Adrenal gland (tissue), 5 donors: Measurements from ENCODE around the gene TOP3B.

ENCODE experiments used
- CTCF ChIP-seq, 6 experiments: fragments of 450-650 bp in 4 of 6; fragments of 200-600 bp in 2 of 6; sonication (generic) in 1 of 6; IDR thresholded peaks; 1 replicate in 5 of 6; 2 replicates in 1 of 6; pipeline versions ENCODE4 v1.5.1 to v1.8.0; 2016 to 2021; ENCODE audit warnings: antibody characterized with exemption in 6 of 6, mild to moderate bottlenecking in 2 of 6, moderate library complexity in 1 of 6
- POLR2A ChIP-seq, 2 donors: fragments of 450-650 bp; IDR thresholded peaks; one replicate each; pipeline ENCODE4 v1.6.1; 2017; ENCODE audit warnings: antibody characterized with exemption in 2 of 2, mild to moderate bottlenecking in 2 of 2, moderate library complexity in 1 of 2
- donor health status: DM: no; HTN: no; CAD: no.

DNA sequence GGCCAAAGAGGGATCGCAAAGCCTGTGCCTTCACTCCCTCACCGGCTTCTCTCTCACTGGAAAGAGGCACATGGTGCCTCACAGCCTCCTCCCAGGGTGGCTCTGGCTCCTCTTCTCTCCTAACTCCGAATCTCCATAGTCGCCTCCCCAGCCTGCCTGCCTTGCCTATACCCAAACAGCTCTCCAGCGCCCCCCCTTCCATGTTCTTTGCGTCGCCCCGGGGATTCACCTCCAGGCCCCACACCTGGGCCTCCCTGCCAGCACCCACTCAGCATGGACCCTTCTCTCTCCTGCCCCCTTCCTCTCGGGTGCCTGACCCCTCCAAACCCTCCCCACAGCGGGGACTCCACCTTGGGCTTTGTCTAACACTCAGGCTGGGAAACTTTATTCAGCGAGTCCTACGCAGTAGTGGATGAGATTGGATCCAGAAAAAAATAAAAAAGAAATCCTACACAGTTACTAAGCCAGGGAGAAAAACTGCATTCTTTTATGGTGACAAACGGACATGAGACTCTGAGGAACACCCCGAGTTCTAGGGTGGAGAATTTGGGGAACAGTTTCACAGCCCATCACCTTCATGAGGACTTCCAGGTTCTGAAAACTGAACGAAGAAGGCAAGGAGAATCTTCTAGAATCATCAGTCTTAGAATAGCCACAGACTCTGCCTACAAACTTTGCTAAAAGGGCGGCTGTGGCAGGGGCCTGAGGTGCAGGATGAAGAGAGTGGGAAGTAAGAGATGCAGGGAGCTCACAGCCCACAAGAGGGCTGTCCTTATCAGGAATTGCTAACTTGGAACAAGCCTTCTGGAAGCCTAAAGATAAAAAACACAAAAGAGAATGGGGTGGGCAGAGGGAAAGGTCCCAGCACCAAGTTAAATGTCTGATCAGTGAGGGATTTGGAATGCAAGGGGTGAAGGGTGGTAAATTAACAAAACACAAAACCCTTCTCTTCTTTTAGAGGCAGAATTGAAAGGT, 35.3 kb downstream of the TOP3B start:
- TF ChIP-seq CTCF (IDR thresholded peaks at IDR 0.05) (peak; percentile 21 to 50 (median 40)), POLR2A (IDR thresholded peaks at IDR 0.05) (no peak)
